GM12878 (cell line): ENCODE measurements around the gene TAF6L. TPM values are rescaled to one million over a fixed set of nuclear protein-coding genes. Genes with fewer than 3 reads are reported as not detected.

Source experiments
- BCL3 ChIP-seq: IDR thresholded peaks from 2 replicates; pipeline ENCODE4 v1.6.1; 2011; ENCODE audit warnings: borderline replicate concordance, low read depth, mild to moderate bottlenecking, moderate library complexity, low read length; ENCODE audit not compliant: insufficient read depth, poor library complexity, severe bottlenecking
- CBX3 ChIP-seq: fragments of 200-600 bp; sonication (generic); IDR thresholded peaks from 2 replicates; pipeline ENCODE4 v1.6.1; 2016; ENCODE audit warnings: low read depth, borderline replicate concordance
- HDAC2 ChIP-seq: fragments of 200-600 bp; sonication (generic); IDR thresholded peaks from 2 replicates; pipeline ENCODE4 v1.6.1; 2017
- HSF1 ChIP-seq: fragments of 150-350 bp; IDR thresholded peaks from 2 replicates; pipeline ENCODE4 v1.6.1; 2014; ENCODE audit warnings: mild to moderate bottlenecking, low read depth, low read length
- MTA2 ChIP-seq: fragments of 450-650 bp; IDR thresholded peaks from 2 replicates; pipeline ENCODE4 v1.6.1; 2016; ENCODE audit warnings: low read depth, mild to moderate bottlenecking, moderate library complexity
- NR2C2 ChIP-seq: IDR thresholded peaks from 2 replicates; pipeline ENCODE4 v1.6.1; 2011; ENCODE audit warnings: borderline replicate concordance, low read depth; ENCODE audit not compliant: control insufficient read depth, insufficient read length
- PAX8 ChIP-seq: fragments of 450-650 bp; IDR thresholded peaks from 2 replicates; pipeline ENCODE4 v1.6.1; 2017; ENCODE audit warnings: mild to moderate bottlenecking, moderate library complexity
- PKNOX1 ChIP-seq: fragments of 450-650 bp; IDR thresholded peaks from 2 replicates; pipeline ENCODE4 v1.6.1; 2016; ENCODE audit warnings: mild to moderate bottlenecking
- SMAD5 ChIP-seq: IDR thresholded peaks from 2 replicates; pipeline ENCODE4 v1.6.1; 2016; ENCODE audit warnings: antibody characterized with exemption, low read depth
- SRF ChIP-seq, 2 experiments: IDR thresholded peaks; 2 replicates each; pipeline ENCODE4 v1.6.1; 2011; ENCODE audit warnings: low read depth in 2 of 2, low read length in 2 of 2, mild to moderate bottlenecking in 1 of 2, moderate library complexity in 1 of 2
- TAF1 ChIP-seq: IDR thresholded peaks from 2 replicates; pipeline ENCODE4 v1.6.1; 2011; ENCODE audit warnings: mild to moderate bottlenecking, low read depth, low read length, borderline replicate concordance
- ZBED1 ChIP-seq: IDR thresholded peaks from 2 replicates; pipeline ENCODE4 v1.6.1; 2016; ENCODE audit warnings: borderline replicate concordance
- ZNF274 ChIP-seq: IDR thresholded peaks from one replicate; pipeline ENCODE4 v1.8.0; 2011; ENCODE audit not compliant: insufficient read length, insufficient read depth
- polyA plus RNA-seq, 11 experiments: library from polyadenylated mRNA; depleted of rRNA in 4 of 11; unstranded in 6 of 11; stranded (reverse) in 5 of 11; fragments of >200 nt; fragmentation: Nextera tagmentation in 4 of 11; fragmentation: Illumina TruSeq in 1 of 11; extraction: Ambion mirVana in 4 of 11; extraction: Trizol in 1 of 11; gene quantifications; 1 replicate in 1 of 11; 2 replicates in 10 of 11; pipeline versions ENCODE4 v1.2.1 to v1.2.3, GENCODE V29; 2011 to 2016; ENCODE audit warnings: inconsistent platforms in 2 of 11, missing spikeins in 2 of 11, low read depth in 1 of 11
- total RNA-seq, 4 experiments: library from RNA; depleted of rRNA in 3 of 4; stranded (reverse); fragments of >200 nt in 3 of 4; fragmentation: Illumina TruSeq in 1 of 4; extraction: Trizol in 1 of 4; gene quantifications; 2 replicates each; pipeline versions ENCODE4 v1.2.1 to v1.2.3, GENCODE V29; 2013 to 2021

The TAF6L gene
- total and polyA plus RNA-seq, 10 of the 15 experiments (the other 5 are each of a cell fraction or from before 2014, with no cell fraction given): 0.15 to 35.6 (median 19.0) TPM

GRCh38 chr11:62771144-62772021 is at the start of gene TAF6L (continued):
- no peak for TF ChIP-seq BCL3
- TF ChIP-seq MTA2: peak; percentile 83
- 0 out of 2 replicates have a peak, but pooled peaks have one; percentile 11 for TF ChIP-seq PKNOX1
- no peak for TF ChIP-seq HDAC2
- TF ChIP-seq HSF1: 0 out of 2 replicates have a peak, but pooled peaks have one; percentile 12
- no peak for TF ChIP-seq ZNF274
- no peak; a peak in 1 of 4 replicates for TF ChIP-seq SRF (IDR thresholded peaks at IDR 0.05; ENCODE audit: low read depth in 2 of 2, low read length in 2 of 2)
- no peak for TF ChIP-seq PAX8
- no peak for TF ChIP-seq CBX3
- no peak for TF ChIP-seq ZBED1
- peak; percentile 32; the same call in 1 of the 2 replicates for TF ChIP-seq TAF1
- TF ChIP-seq SMAD5: no peak
- TF ChIP-seq NR2C2: peak; percentile 63
